OCI-LY7 (cell line): ENCODE measurements around the gene ZNHIT1. TPM values are rescaled to one million over a fixed set of nuclear protein-coding genes. Genes with fewer than 3 reads are reported as not detected.

Experiments
- BruUV-seq: library from RNA; stranded (reverse); fragments of 400-500 nt; replicated peaks from 2 replicates; lab custom pipeline; 2021; lab: Mats Ljungman, UMichigan
- CTCF ChIA-PET: fragments of 300-600 bp; sonication (Branson Sonifier 250); formaldehyde crosslinking; loops from one replicate; lab custom pipeline; 2022; ENCODE audit warnings: antibody characterized with exemption; ENCODE audit not compliant: unreplicated experiment; lab: Charles Lee
- POLR2A ChIA-PET: fragments of 300-600 bp; sonication (Branson Sonifier 250); formaldehyde crosslinking; loops from one replicate; lab custom pipeline; 2022; ENCODE audit warnings: antibody characterized with exemption; lab: Charles Lee
- DNase-seq: peaks from one replicate; pipeline ENCODE4 v3.0.0-alpha.2; 2015; ENCODE audit warnings: low spot score
- H2AFZ ChIP-seq: fragments of 200-600 bp; sonication (generic), shearing (Covaris generic); 2 replicates; pipeline ENCODE4 v1.6.1; 2014; ENCODE audit warnings: mild to moderate bottlenecking, antibody characterized with exemption, low read length, moderate library complexity
- H3K27ac ChIP-seq: fragments of 200-600 bp; sonication (generic); 2 replicates; pipeline ENCODE4 v1.5.1; 2014; ENCODE audit warnings: mixed run types, low read depth, mild to moderate bottlenecking, moderate library complexity, low read length, inconsistent platforms; ENCODE audit not compliant: poor library complexity, severe bottlenecking
- H3K36me3 ChIP-seq: fragments of 200-600 bp; sonication (generic); 2 replicates; pipeline ENCODE4 v1.6.1; 2014; ENCODE audit warnings: mild to moderate bottlenecking, antibody characterized with exemption, low read length, moderate library complexity, mixed read lengths; ENCODE audit not compliant: insufficient read depth
- H3K4me1 ChIP-seq: fragments of 200-600 bp; sonication (generic); 2 replicates; pipeline ENCODE4 v1.5.1; 2014; ENCODE audit warnings: mild to moderate bottlenecking, low read length; ENCODE audit not compliant: insufficient read depth, poor library complexity, severe bottlenecking
- H3K4me2 ChIP-seq: fragments of 200-600 bp; sonication (generic); 2 replicates; pipeline ENCODE4 v1.6.1; 2014; ENCODE audit warnings: mild to moderate bottlenecking, low read length
- H3K4me3 ChIP-seq: fragments of 200-600 bp; sonication (generic); 2 replicates; pipeline ENCODE4 v1.5.1; 2014; ENCODE audit warnings: mild to moderate bottlenecking, low read depth, low read length; ENCODE audit not compliant: poor library complexity, severe bottlenecking
- H3K79me2 ChIP-seq: fragments of 200-600 bp; sonication (generic); 2 replicates; pipeline ENCODE4 v1.6.1; 2016; ENCODE audit warnings: low read depth, mild to moderate bottlenecking, low read length, moderate library complexity, mixed read lengths; ENCODE audit not compliant: insufficient read depth
- H3K9me2 ChIP-seq: fragments of 200-600 bp; sonication (generic); 2 replicates; pipeline ENCODE4 v1.6.1; 2016; ENCODE audit warnings: mild to moderate bottlenecking, low read length, mixed read lengths; ENCODE audit not compliant: insufficient read depth
- H3K9me3 ChIP-seq: fragments of 200-600 bp; sonication (generic); 2 replicates; pipeline ENCODE4 v1.6.1; 2014; ENCODE audit warnings: mild to moderate bottlenecking, mixed run types, low read length, mixed read lengths
- H4K20me1 ChIP-seq: fragments of 200-600 bp; sonication (generic); 2 replicates; pipeline ENCODE4 v1.6.1; 2014; ENCODE audit warnings: mild to moderate bottlenecking, antibody characterized with exemption, low read length, moderate library complexity, mixed read lengths; ENCODE audit not compliant: insufficient read depth
- EZH2phosphoT487 ChIP-seq: fragments of 200-600 bp; sonication (generic); IDR thresholded peaks from 2 replicates; pipeline ENCODE4 v1.6.1; 2018; ENCODE audit warnings: low read depth, borderline replicate concordance, mild to moderate bottlenecking, mixed run types, antibody characterized with exemption, low read length, moderate library complexity, mixed read lengths
- intact Hi-C: fragments of 100-400 bp; cut with micrococcal nuclease; formaldehyde crosslinking; loops from one replicate; pipeline ENCODE4 v1.10.0; 2022; ENCODE audit not compliant: unreplicated experiment
- total RNA-seq, 2 experiments: library from RNA; depleted of rRNA in 1 of 2; stranded (reverse); fragments of >200 nt in 1 of 2; shearing (Covaris generic) in 1 of 2; gene quantifications; 2 replicates each; pipeline ENCODE4 v1.2.3, GENCODE V29; 2014 to 2022
- TF ChIP-seq, protein P1 (sequence below): fragments of 200-600 bp; sonication (generic); conservative IDR thresholded peaks from 2 replicates; pipeline ENCODE4 v1.5.1; 2014; ENCODE audit warnings: mild to moderate bottlenecking, antibody characterized with exemption, low read length, moderate library complexity, mixed read lengths

Gene ZNHIT1
- total RNA-seq, 2 experiments from 2014 or later: 44.3 to 77.3 TPM

DNA sequence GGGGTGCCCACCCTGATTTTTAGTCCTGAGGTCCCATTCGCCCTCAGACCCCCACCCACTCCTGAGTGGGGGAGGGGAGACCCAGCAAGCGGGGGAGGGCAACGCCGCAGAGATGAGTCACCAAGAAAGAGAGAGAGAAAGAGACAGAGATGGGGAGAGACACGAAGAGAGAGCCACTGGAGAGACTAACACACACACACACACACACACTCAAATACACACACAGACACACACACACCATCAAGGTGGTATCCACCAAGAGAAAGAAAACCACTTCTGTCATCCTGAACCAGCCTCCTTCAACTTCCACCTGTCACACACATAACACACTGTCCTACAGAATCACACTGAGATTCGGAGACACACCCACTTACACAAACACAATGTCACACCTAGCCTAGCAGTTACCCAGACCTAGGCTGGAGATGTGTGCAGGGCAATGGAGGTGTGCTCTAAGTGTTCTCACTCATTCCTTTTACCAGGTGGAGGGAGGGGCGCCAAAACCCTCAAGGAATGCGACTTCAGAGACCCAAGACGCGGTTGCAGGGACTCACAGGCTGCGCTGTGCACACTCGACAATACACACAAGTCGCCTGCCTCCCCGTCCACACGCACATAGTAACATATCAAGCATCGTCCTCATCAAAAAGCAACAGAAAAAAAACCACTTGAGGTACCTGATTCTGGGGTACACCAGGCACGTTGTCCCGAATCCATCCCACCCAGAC is 48.7 kb upstream of the ZNHIT1 start:
- Histone ChIP-seq H3K9me3 (no peaks in the 10 kb centered on the region), H4K20me1 (no peaks in the 10 kb centered on the region), H3K9me2 (no peaks in the 10 kb centered on the region), H3K4me3 (no peak overlapping the region), H3K4me2 (peak overlapping the region; percentile 53), H3K4me1 (peaks cover 23% of the 10 kb centered on the region), H3K79me2 (no peaks in the 10 kb centered on the region), H3K27ac (no peak overlapping the region), H3K36me3 (no peaks in the 10 kb centered on the region), H2AFZ (0 out of 2 replicates have a peak overlapping the region, but pooled peaks have one; percentile 31)
- TF ChIP-seq, protein P1, sequence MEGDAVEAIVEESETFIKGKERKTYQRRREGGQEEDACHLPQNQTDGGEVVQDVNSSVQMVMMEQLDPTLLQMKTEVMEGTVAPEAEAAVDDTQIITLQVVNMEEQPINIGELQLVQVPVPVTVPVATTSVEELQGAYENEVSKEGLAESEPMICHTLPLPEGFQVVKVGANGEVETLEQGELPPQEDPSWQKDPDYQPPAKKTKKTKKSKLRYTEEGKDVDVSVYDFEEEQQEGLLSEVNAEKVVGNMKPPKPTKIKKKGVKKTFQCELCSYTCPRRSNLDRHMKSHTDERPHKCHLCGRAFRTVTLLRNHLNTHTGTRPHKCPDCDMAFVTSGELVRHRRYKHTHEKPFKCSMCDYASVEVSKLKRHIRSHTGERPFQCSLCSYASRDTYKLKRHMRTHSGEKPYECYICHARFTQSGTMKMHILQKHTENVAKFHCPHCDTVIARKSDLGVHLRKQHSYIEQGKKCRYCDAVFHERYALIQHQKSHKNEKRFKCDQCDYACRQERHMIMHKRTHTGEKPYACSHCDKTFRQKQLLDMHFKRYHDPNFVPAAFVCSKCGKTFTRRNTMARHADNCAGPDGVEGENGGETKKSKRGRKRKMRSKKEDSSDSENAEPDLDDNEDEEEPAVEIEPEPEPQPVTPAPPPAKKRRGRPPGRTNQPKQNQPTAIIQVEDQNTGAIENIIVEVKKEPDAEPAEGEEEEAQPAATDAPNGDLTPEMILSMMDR: no peak
- no peak for TF ChIP-seq EZH2phosphoT487
- POLR2A ChIA-PET: interaction anchor here (0.6 kb wide), 1 partner anchor 135 kb away, joined by 4 read pairs; no protein-coding TSS in a partner anchor
- intact Hi-C loops: loop anchor here (1.0 kb wide), 1 partner anchor 25 kb away; no protein-coding TSS in a partner anchor
- no TSS peak for BruUV-seq
- DNase-seq: no peak
- CTCF ChIA-PET: no interaction called here

DNA sequence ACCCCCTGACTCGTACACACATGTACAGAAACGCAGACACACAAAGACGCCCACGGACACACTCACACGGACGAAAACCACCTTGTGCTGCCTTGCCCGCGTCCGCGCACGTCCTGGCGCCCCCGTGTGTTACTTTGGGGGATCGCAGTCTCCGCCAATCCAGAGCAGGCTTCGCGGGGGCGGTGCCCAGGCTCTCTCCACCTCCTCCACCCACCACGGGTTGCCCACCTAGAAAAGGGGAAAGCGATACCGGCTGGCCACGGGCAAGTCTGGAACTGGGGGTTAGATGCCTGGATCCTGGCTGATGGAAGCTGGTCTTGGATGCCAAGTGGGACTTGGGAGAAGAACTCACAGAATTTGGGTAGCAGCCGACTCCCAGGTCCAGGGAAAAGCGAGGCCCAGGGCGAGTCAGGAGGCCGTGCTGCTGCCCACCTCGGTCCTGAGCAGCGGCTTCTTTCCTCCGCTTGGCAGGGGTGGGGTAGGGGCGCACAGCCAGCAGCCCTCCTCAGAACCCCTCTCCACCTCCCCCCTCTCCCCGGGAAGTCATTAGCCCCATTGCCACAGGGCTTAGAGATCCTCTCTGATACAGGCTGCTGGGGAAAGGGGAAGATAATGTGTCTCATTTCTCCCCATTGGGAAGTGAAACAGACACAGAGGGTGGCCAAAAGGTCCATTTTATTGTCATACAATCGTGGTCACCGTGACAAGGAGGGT is 48.0 kb upstream of the ZNHIT1 start:
- TF ChIP-seq, protein P1: peak; percentile 91
- no peak for TF ChIP-seq EZH2phosphoT487
- Histone ChIP-seq H3K79me2 (no peaks in the 10 kb centered on the region), H3K4me2 (peak overlapping the region; percentile 53), H2AFZ (0 out of 2 replicates have a peak overlapping the region, but pooled peaks have one; percentile 31), H3K36me3 (no peaks in the 10 kb centered on the region), H3K9me3 (no peaks in the 10 kb centered on the region), H3K27ac (no peak overlapping the region), H3K9me2 (no peaks in the 10 kb centered on the region), H4K20me1 (no peaks in the 10 kb centered on the region), H3K4me1 (peaks cover 26% of the 10 kb centered on the region), H3K4me3 (no peak overlapping the region)
- BruUV-seq: no TSS peak
- intact Hi-C loops: loop anchor here (1.0 kb wide), 1 partner anchor 26 kb away; no protein-coding TSS in a partner anchor
- CTCF ChIA-PET: no interaction called here
- peak; percentile 69 for DNase-seq
- POLR2A ChIA-PET: interaction anchor here (0.5 to 0.6 kb wide), 2 partner anchors 13 to 339 kb away, joined by 4 to 6 read pairs; no protein-coding TSS in a partner anchor
